HG03432 (cell line): ENCODE data around the gene STK35.

Experiments
- ATAC-seq: cut with Tn5 transposase; IDR thresholded peaks from one replicate; pipeline ENCODE4 v1.9.1; 2021; ENCODE audit warnings: mild to moderate bottlenecking, moderate library complexity; ENCODE audit not compliant: unreplicated experiment

Gene STK35

GRCh38 chr20:2132461-2132901 is 30.9 kb downstream of the STK35 start:
- no peak for ATAC-seq

- no peak for ATAC-seq
These were observed 31.9 kb downstream of the STK35 start for GRCh38 chr20:2133318-2134183.

GRCh38 chr20:2135013-2135412 is 33.4 kb downstream of the STK35 start:
- ATAC-seq: no peak

- ATAC-seq: no peak
These were observed 34.6 kb downstream of the STK35 start for GRCh38 chr20:2136275-2136674.

GRCh38 chr20:2137552-2138201 is 36.0 kb downstream of the STK35 start:
- no peak for ATAC-seq

GRCh38 chr20:2138396-2138795 is 36.8 kb downstream of the STK35 start:
- ATAC-seq: no peak

- no peak for ATAC-seq
These were observed 37.6 kb downstream of the STK35 start for GRCh38 chr20:2139250-2139649.

GRCh38 chr20:2139736-2140135 is 38.1 kb downstream of the STK35 start:
- no peak for ATAC-seq

- ATAC-seq: no peak
These were observed 38.9 kb downstream of the STK35 start for GRCh38 chr20:2140561-2140960.

- no peak for ATAC-seq
These were observed 40.3 kb downstream of the STK35 start for GRCh38 chr20:2141600-2142575.

- no peak for ATAC-seq
These were observed 41.0 kb downstream of the STK35 start for GRCh38 chr20:2142649-2143048.

- ATAC-seq: no peak
These were observed 42.0 kb downstream of the STK35 start for GRCh38 chr20:2143594-2143993.

GRCh38 chr20:2144850-2145249 is 43.2 kb downstream of the STK35 start:
- no peak for ATAC-seq

- ATAC-seq: no peak
These were observed 43.7 kb downstream of the STK35 start for GRCh38 chr20:2145376-2145775.

GRCh38 chr20:2146080-2146867 is 44.6 kb downstream of the STK35 start:
- ATAC-seq: no peak

GRCh38 chr20:2149507-2149906 is 47.9 kb downstream of the STK35 start:
- ATAC-seq: no peak

- ATAC-seq: no peak
These were observed 49.0 kb downstream of the STK35 start for GRCh38 chr20:2150660-2151059.

GRCh38 chr20:2151858-2152281 is 50.2 kb downstream of the STK35 start:
- no peak for ATAC-seq

GRCh38 chr20:2152317-2152716 is 50.7 kb downstream of the STK35 start:
- no peak for ATAC-seq

- ATAC-seq: no peak
These were observed 51.7 kb downstream of the STK35 start for GRCh38 chr20:2153326-2153725.
